ENCODE measurements around the gene KAZN.

Gene KAZN

GRCh38 chr1:15090373-15090772, 491.9 kb downstream of the KAZN start:
- peak; percentile 71 for DNase-seq (ENCODE audit: low spot score)

GRCh38 chr1:15094056-15094455, 495.6 kb downstream of the KAZN start:
- no peak for DNase-seq (ENCODE audit: low spot score)

- no peak for DNase-seq (ENCODE audit: low spot score)
Measured at GRCh38 chr1:15094719-15095495, 496.4 kb downstream of the KAZN start.

GRCh38 chr1:15095496-15095875, 497.0 kb downstream of the KAZN start:
- no peak for DNase-seq (ENCODE audit: low spot score)

GRCh38 chr1:15096293-15096692, 497.8 kb downstream of the KAZN start:
- no peak for DNase-seq (ENCODE audit: low spot score)

GRCh38 chr1:15098176-15099125, 500.0 kb downstream of the KAZN start:
- no peak for DNase-seq (ENCODE audit: low spot score)

- no peak for DNase-seq (ENCODE audit: low spot score)
Measured at GRCh38 chr1:15099441-15100120, 501.1 kb downstream of the KAZN start.

GRCh38 chr1:15100121-15100879, 501.8 kb downstream of the KAZN start:
- DNase-seq (ENCODE audit: low spot score), result peak; percentile 62

GRCh38 chr1:15100880-15101760, 502.6 kb downstream of the KAZN start:
- DNase-seq (ENCODE audit: low spot score), result no peak

GRCh38 chr1:15101801-15102200, 503.3 kb downstream of the KAZN start:
- DNase-seq (ENCODE audit: low spot score), result no peak

GRCh38 chr1:15102646-15103045, 504.2 kb downstream of the KAZN start:
- DNase-seq (ENCODE audit: low spot score), result no peak

- no peak for DNase-seq (ENCODE audit: low spot score)
Measured at GRCh38 chr1:15103211-15103610, 504.7 kb downstream of the KAZN start.

- no peak for DNase-seq (ENCODE audit: low spot score)
Measured at GRCh38 chr1:15103906-15104305, 505.4 kb downstream of the KAZN start.

GRCh38 chr1:15104768-15105167, 506.3 kb downstream of the KAZN start:
- DNase-seq (ENCODE audit: low spot score), result no peak

GRCh38 chr1:15106608-15107007, 508.1 kb downstream of the KAZN start:
- DNase-seq (ENCODE audit: low spot score), result no peak

GRCh38 chr1:15107058-15107687, 508.7 kb downstream of the KAZN start:
- no peak for DNase-seq (ENCODE audit: low spot score)

- no peak for DNase-seq (ENCODE audit: low spot score)
Measured at GRCh38 chr1:15107911-15108310, 509.4 kb downstream of the KAZN start.

- DNase-seq (ENCODE audit: low spot score), result no peak
Measured at GRCh38 chr1:15110128-15110866, 511.8 kb downstream of the KAZN start.

- no peak for DNase-seq (ENCODE audit: low spot score)
Measured at GRCh38 chr1:15110867-15111230, 512.4 kb downstream of the KAZN start.

GRCh38 chr1:15113146-15113545, 514.7 kb downstream of the KAZN start:
- DNase-seq (ENCODE audit: low spot score), result no peak

Measured in HuH-7.5 (cell line).